ENCODE measurements around the gene PARD3. TPM values are rescaled to one million over a fixed set of nuclear protein-coding genes. Genes with fewer than 3 reads are reported as not detected.
A peak's percentile ranks its signal among the peaks of the same experiment; 100 is the strongest.

PARD3 gene
- total RNA-seq, 1 donor from 2014 or later: 51.2 TPM

DNA sequence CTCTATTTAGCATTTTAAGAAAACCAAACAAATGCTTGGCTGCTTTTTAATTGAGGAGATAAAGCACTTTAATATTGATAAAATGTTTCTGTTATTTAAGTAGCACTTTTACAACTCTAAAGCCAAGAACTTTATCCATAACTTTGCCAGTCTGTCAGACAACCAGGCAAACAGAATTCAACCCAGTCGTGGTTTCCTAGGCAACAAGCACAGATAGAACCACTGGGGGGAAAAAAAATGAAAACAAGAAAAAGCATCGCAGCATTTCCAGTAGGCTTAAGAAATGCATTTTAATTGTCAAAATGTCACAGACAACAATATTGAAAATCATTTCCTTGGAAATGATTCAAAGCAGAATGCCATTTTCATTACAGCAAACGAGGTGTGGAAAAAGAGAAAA is 323.4 kb downstream of the PARD3 start:
- no peaks in the 10 kb centered on the region for H3K27me3 Mint-ChIP-seq (ENCODE audit: low read depth)
- H3K36me3 Mint-ChIP-seq (ENCODE audit: low read depth): no peaks in the 10 kb centered on the region
- TF ChIP-seq, protein P1, sequence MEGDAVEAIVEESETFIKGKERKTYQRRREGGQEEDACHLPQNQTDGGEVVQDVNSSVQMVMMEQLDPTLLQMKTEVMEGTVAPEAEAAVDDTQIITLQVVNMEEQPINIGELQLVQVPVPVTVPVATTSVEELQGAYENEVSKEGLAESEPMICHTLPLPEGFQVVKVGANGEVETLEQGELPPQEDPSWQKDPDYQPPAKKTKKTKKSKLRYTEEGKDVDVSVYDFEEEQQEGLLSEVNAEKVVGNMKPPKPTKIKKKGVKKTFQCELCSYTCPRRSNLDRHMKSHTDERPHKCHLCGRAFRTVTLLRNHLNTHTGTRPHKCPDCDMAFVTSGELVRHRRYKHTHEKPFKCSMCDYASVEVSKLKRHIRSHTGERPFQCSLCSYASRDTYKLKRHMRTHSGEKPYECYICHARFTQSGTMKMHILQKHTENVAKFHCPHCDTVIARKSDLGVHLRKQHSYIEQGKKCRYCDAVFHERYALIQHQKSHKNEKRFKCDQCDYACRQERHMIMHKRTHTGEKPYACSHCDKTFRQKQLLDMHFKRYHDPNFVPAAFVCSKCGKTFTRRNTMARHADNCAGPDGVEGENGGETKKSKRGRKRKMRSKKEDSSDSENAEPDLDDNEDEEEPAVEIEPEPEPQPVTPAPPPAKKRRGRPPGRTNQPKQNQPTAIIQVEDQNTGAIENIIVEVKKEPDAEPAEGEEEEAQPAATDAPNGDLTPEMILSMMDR (conservative IDR thresholded peaks at IDR 0.05): no peak
- no peak overlapping the region for H3K27ac Mint-ChIP-seq (ENCODE audit: unreplicated experiment)
- H3K9me3 Mint-ChIP-seq: no peaks in the 10 kb centered on the region
- no peak overlapping the region for H3K4me3 Mint-ChIP-seq
- no peak for DNase-seq (ENCODE audit: low read depth, low spot score)
- H3K4me1 Mint-ChIP-seq: peaks cover 29% of the 10 kb centered on the region

- Mint-ChIP-seq H3K9me3 (no peaks in the 10 kb centered on the region), H3K4me3 (no peak overlapping the region), H3K27ac (ENCODE audit: unreplicated experiment) (peak overlapping the region; percentile 83), H3K4me1 (peaks cover 29% of the 10 kb centered on the region), H3K27me3 (ENCODE audit: low read depth) (no peaks in the 10 kb centered on the region), H3K36me3 (ENCODE audit: low read depth) (no peaks in the 10 kb centered on the region)
- TF ChIP-seq, protein P1 (conservative IDR thresholded peaks at IDR 0.05): no peak
- no peak for DNase-seq (ENCODE audit: low read depth, low spot score)
Measured at GRCh38 chr10:34489973-34490745, 324.9 kb downstream of the PARD3 start.

DNA sequence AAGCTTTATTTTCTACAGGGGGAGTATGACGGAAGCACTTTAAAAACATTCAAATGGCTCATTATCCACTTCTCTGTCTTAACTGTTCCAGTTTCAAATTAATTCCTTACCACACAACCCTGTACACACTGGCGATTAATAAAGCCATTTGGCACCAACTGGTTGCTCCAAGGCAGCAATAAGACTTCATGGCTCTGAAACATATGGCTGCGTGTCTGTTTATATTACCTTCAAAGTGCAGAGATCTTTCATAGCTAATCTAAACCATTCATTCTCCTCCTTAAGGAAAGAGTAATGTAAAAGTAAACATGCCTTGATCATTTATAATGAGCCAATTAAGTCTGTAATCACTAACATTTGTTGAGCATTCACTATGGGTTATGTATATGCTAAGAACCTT is 325.7 kb downstream of the PARD3 start:
- no peak for DNase-seq (ENCODE audit: low read depth, low spot score)
- Mint-ChIP-seq H3K27me3 (ENCODE audit: low read depth) (no peaks in the 10 kb centered on the region), H3K4me1 (peaks cover 29% of the 10 kb centered on the region), H3K9me3 (no peaks in the 10 kb centered on the region), H3K4me3 (no peak overlapping the region), H3K27ac (ENCODE audit: unreplicated experiment) (no peak overlapping the region), H3K36me3 (ENCODE audit: low read depth) (no peaks in the 10 kb centered on the region)
- TF ChIP-seq, protein P1 (conservative IDR thresholded peaks at IDR 0.05): no peak

- DNase-seq (ENCODE audit: low read depth, low spot score): no peak
- TF ChIP-seq, protein P1 (conservative IDR thresholded peaks at IDR 0.05): no peak
- Mint-ChIP-seq H3K36me3 (ENCODE audit: low read depth) (no peaks in the 10 kb centered on the region), H3K4me1 (peaks cover 24% of the 10 kb centered on the region), H3K4me3 (no peak overlapping the region), H3K27me3 (ENCODE audit: low read depth) (no peaks in the 10 kb centered on the region), H3K9me3 (no peaks in the 10 kb centered on the region), H3K27ac (ENCODE audit: unreplicated experiment) (no peak overlapping the region)
Measured at GRCh38 chr10:34488476-34489130, 326.5 kb downstream of the PARD3 start.

DNA sequence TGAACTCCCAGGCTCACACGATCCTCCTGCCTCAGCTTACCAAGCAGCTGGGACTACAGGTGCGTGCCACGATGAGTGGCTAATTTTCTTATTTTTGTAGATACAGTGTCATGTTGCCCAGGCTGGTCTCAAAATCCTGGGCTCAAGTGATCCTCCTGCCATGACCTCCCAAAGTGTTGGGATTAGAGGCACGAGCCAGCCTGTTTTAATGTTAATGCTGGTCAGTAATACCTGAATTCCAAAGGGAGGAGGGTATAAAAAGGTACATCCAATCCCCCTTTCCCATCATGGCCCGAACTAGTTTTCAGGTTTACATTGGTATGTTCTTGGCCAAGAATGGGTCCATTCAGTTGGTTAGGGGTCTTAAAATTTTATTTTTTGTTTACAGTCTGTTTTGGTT is 329.1 kb downstream of the PARD3 start:
- Mint-ChIP-seq H3K9me3 (no peaks in the 10 kb centered on the region), H3K27ac (ENCODE audit: unreplicated experiment) (no peak overlapping the region), H3K36me3 (ENCODE audit: low read depth) (no peaks in the 10 kb centered on the region), H3K4me1 (peaks cover 23% of the 10 kb centered on the region), H3K27me3 (ENCODE audit: low read depth) (no peaks in the 10 kb centered on the region), H3K4me3 (no peak overlapping the region)
- TF ChIP-seq, protein P1 (conservative IDR thresholded peaks at IDR 0.05): no peak
- no peak for DNase-seq (ENCODE audit: low read depth, low spot score)

All from neural crest cell (in vitro differentiated cells).